ENCODE measurements around the gene DCXR.

Gene DCXR

GRCh38 chr17:82008941-82009405, 28.5 kb downstream of the DCXR start:
- DNase-seq, result no peak

DNA sequence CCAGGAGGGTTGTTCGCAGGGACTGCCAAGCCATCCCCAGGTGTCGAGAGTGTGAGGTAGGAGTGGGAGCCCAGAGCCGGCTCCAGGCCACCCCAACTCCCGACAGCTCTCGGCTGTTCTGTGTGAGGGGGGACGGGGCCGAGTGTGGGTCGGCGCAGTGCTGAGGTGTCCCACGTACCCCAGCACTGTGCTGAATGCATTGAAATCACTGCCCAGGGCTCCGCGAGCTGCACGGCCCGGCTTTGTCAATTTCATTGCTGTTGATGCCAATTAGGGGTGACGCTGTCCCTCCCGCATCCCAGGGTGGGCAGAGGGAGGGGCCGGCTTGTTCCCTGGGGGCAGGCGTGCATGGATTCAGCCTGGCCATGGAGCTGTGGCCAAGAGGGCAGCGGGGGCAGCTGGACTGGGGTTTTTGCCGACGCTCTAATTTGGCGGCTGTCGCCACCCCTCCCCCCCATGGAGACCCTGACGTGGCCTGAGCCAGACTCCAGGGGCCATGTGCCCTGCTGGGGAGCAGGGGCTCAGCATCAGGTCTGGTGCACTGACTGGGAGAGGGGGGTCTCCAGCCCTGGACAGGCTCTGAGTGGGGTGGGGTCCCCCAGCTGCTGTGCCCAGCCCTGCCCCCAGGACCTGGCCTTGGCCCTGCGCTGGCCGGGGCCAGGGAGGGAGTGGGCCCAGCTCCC, 29.1 kb downstream of the DCXR start:
- no peak for DNase-seq

GRCh38 chr17:82007495-82008257, 29.8 kb downstream of the DCXR start:
- no peak for DNase-seq

GRCh38 chr17:82007228-82007494, 30.3 kb downstream of the DCXR start:
- DNase-seq, result no peak

GRCh38 chr17:82006468-82007227, 30.8 kb downstream of the DCXR start:
- DNase-seq, result no peak

GRCh38 chr17:82005701-82006348, 31.7 kb downstream of the DCXR start:
- DNase-seq, result no peak

GRCh38 chr17:82004517-82005455, 32.7 kb downstream of the DCXR start:
- no peak for DNase-seq

DNA sequence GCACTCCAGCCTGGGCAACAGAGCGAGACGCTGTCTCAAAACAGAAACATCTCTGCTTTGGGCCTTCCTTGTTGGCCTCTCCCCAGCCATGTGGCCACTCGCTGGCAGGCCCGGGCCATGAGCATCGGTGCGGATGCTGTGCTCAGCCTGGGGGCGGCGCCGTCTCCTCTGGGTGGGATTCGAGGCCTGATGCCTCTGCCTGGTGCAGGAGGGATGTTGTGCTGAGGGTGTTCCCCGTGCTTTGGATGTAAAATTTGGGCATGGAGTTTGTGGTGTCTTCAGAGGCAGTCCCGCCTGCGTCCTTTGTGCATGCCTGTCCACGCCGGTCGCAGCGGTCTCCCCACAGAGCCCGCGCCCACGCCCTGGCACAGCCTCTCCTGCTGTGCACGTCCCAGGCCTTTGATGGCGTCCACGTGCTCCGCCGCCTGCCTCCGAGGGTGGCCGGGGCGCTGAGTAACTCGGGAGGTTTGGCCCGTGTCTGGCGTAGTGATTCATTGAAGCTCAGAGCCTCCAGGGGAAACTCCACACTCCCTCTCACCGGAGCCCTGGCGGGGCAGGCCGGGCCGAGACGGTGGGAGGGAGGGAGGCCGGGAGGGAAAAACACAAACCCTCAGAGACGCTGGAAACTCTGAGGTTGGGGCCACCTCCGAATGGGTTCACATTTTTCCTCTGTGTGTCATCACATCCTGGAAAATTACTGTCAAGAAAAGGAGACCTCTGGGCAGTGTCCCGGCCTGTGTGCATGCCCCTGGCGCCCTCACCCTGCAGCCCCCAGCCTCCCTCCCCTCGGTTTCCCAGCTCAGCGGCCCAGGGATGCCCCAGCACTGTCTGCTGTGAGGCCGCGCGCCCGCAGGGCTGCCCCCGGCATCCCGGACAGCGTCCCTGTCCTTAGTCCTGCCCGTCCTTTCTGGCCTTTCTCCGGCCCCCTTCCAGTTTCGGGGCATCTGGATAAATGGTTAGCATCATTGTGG, 33.8 kb downstream of the DCXR start:
- DNase-seq, result peak; percentile 33

DNA sequence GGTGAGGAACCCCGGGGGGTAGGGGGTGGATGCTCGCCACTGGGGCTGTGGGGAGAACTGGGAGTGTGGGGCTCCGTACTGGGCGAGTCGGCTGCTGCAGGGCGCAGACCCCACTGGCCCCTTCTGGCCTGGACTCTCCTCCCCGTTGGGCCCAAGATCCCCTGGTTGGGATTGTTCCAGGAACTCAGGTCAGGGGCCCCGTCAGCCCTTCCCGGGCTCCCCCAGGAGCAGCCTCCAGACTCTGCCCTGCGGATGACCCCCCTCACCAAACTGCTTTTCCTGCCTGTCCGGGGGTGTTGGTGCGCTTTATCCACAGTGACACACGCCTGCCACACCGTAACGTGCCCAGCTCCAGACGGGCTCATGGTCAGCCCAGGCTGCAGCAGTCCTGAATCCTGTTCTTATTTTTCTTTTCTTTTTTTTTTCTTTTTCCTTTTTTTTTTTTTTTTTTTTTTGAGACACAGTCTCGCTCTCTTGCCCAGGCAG, 35.9 kb downstream of the DCXR start:
- no peak for DNase-seq

GRCh38 chr17:82000803-82001570, 36.5 kb downstream of the DCXR start:
- no peak for DNase-seq

GRCh38 chr17:81999976-82000802, 37.3 kb downstream of the DCXR start:
- DNase-seq, result no peak

- DNase-seq, result no peak
Observed at GRCh38 chr17:81999587-81999975, 37.9 kb downstream of the DCXR start.

GRCh38 chr17:81998691-81999438, 38.6 kb downstream of the DCXR start:
- no peak for DNase-seq

DNA sequence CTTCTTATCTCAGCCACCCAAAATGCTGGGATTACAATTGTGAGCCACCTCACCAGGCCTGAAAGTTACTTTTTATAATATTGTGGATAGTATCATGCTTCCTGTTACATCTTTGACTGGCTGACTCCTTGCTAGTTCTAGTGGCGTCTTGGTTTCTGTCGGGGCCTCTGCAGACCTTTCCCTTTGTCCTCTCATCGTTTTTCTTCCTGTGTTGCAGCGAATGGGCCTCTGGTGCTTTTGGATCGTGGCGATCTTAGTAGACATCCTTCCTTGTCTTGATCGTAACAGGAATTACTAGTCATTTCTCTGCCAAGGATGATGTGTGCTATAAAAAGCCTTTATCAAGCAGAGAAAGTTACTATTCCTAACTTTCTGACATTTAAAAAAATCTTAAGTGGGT, 39.3 kb downstream of the DCXR start:
- DNase-seq, result no peak

- no peak for DNase-seq
Observed at GRCh38 chr17:81996757-81997441, 40.6 kb downstream of the DCXR start.

- no peak for DNase-seq
Observed at GRCh38 chr17:81996232-81996756, 41.2 kb downstream of the DCXR start.

GRCh38 chr17:81995463-81996231, 41.9 kb downstream of the DCXR start:
- no peak for DNase-seq

All from activated CD4-positive, alpha-beta T cell treated with anti-CD3 and anti-CD28 coated beads, Interleukin-2, amount 50 U/mL, for 4 hours (primary cell).